ENCODE data around the gene IPO13.
A peak's percentile ranks its signal among the peaks of the same experiment; 100 is the strongest.

Gene IPO13

GRCh38 chr1:43947061-43947873, 517 bp downstream of the IPO13 start:
- no peak for DNase-seq (ENCODE audit: low read depth, low spot score)

GRCh38 chr1:43947874-43948437, 1.2 kb downstream of the IPO13 start:
- peak overlapping the region; percentile 97 for H3K4me3 ChIP-seq (ENCODE audit: low read length)
- no peak for DNase-seq (ENCODE audit: low read depth, low spot score)

More at GRCh38 chr1:43947061-43947873, 517 bp downstream of the IPO13 start:
- peak overlapping the region; percentile 97 for H3K4me3 ChIP-seq (ENCODE audit: low read length)

GRCh38 chr1:43949678-43950077, 2.9 kb downstream of the IPO13 start:
- no peak overlapping the region for H3K4me3 ChIP-seq (ENCODE audit: low read length)
- DNase-seq (ENCODE audit: low read depth, low spot score), result no peak

DNA sequence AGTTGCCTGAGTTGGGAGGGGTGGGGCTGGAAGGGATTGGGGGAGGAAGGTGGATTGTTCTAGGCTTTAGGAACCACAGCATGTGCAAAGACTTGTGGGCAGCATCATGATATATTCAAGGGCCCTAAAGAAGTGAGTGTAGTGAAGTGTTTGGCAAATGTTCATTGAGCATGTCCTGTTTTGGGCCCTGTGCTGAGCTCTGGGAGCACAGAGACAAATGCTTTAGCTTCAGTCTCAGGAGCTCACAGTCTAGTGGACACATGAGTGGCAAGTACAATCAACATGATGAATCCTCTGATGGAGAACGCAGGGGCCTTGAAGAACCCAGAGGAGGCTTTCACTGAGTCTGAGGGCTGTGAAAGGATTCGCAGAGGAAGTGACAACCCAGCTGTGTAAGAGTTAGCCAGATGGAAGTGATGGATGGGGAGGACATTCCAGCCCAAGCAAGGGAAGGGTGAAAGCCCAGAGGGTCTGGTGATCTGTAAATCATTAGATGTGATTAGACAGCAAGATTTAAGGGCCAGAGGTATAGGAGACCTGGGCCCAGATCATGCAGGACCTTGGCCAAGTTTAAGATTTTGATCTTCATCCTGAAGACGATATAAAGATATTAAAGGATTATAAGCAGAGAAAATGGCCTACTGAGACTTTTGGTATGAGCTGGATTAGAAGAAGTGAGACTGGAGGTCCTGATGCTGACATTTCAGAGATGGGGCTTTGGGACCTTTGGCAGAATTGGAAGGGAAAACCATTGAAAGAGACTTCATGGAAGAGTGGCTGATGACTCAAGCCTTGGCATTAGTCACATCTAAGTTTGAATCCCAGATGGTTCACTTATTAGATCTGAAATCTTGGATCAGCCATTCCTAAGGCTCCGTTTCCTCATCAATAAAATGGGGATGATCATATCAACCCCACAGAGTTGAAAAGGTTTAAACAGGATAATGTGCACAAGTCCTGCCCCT, 4.6 kb downstream of the IPO13 start:
- no peak for DNase-seq (ENCODE audit: low read depth, low spot score)
- H3K4me3 ChIP-seq (ENCODE audit: low read length), result no peak overlapping the region

DNA sequence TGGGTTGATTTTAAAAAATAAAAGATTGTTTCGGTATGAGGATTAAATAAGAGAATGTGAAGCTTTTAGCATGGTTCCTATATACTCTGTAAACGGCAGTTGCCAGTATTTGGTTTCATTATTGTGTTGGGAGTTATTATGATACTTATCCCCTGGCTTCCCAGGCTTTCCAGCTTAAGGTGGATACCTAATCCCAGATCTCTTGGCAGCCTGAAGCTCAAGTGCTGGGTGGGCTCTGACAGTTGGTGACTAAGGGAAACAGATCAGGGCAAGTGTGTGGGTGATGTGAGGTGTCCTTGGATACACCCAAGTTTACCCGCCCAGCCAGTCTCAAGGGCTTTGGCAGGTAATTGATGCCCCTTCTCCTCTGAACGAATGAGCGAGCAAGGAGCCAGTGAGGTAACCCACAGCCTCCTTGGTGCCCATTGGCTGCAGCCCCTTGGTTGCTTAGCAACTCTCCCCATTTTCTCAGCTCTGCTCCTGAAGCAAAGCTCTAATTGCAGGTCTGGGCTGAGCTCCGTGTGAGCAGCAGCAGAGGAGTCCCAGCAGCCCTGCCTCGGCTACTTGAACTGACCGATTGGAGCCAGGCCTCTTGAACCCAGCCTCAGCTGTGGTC, 6.1 kb downstream of the IPO13 start:
- no peak overlapping the region for H3K4me3 ChIP-seq (ENCODE audit: low read length)
- no peak for DNase-seq (ENCODE audit: low read depth, low spot score)

- no peak overlapping the region for H3K4me3 ChIP-seq (ENCODE audit: low read length)
- DNase-seq (ENCODE audit: low read depth, low spot score), result no peak
Observed at GRCh38 chr1:43953361-43953760, 6.6 kb downstream of the IPO13 start.

DNA sequence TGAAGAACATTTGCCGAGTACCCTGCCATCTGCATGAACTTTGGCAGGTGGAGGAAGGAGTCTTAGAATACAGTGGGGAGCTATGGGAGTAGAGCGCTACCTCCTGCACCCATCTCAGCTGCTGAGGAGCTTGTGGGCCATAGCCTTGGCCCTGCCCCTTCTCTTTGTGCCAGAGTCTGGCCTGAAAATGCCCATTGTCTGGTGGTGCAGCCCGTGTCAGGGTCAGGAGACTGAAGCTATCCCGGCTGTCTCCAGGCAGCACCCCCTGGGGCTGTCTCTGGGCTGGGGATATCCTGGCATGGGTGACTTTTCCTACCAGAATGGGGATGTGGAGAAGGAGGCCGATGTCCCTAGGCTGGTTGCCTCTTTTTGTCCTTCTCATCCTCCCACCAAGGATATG, 7.3 kb downstream of the IPO13 start:
- DNase-seq (ENCODE audit: low read depth, low spot score), result no peak
- no peak overlapping the region for H3K4me3 ChIP-seq (ENCODE audit: low read length)

DNA sequence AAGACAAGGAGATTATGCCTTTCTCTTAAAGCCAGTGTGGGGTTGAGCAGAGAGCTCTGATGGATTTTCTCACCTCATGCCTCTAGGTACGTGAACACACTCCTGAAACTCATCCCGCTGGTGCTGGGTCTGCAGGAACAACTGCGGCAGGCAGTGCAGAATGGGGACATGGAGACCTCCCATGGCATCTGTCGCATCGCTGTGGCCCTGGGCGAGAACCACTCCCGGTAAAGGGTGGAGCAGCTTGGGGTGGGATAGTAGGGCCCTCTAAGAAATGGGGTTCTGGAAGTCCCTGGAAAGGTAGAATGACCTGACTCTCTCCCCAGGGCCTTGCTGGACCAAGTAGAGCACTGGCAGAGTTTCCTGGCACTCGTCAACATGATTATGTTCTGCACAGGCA, 9.5 kb downstream of the IPO13 start:
- no peak overlapping the region for H3K4me3 ChIP-seq (ENCODE audit: low read length)
- no peak for DNase-seq (ENCODE audit: low read depth, low spot score)

- H3K4me3 ChIP-seq (ENCODE audit: low read length), result no peak overlapping the region
- no peak for DNase-seq (ENCODE audit: low read depth, low spot score)
Observed at GRCh38 chr1:43957407-43958040, 10.8 kb downstream of the IPO13 start.

GRCh38 chr1:43958351-43959255, 11.9 kb downstream of the IPO13 start:
- no peak for DNase-seq (ENCODE audit: low read depth, low spot score)
- no peak overlapping the region for H3K4me3 ChIP-seq (ENCODE audit: low read length)

DNA sequence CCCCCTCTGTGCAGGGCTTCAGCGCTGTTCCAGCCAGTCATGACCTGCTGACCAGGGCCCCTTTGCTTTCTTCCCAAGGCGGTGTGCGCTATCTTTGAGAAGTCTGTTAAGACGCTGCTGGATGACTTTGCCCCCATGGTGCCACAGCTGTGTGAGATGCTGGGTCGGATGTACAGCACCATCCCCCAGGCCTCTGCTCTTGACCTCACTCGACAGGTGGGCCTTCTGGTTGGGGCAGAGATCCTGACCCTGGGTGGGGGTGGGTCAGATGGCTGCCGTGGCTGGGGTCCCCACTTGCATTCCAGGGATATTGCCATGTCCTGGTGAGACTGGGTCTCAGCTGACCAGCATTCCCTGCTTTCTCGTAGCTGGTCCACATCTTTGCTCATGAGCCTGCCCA, 14.0 kb downstream of the IPO13 start:
- no peak overlapping the region for H3K4me3 ChIP-seq (ENCODE audit: low read length)
- no peak for DNase-seq (ENCODE audit: low read depth, low spot score)

DNA sequence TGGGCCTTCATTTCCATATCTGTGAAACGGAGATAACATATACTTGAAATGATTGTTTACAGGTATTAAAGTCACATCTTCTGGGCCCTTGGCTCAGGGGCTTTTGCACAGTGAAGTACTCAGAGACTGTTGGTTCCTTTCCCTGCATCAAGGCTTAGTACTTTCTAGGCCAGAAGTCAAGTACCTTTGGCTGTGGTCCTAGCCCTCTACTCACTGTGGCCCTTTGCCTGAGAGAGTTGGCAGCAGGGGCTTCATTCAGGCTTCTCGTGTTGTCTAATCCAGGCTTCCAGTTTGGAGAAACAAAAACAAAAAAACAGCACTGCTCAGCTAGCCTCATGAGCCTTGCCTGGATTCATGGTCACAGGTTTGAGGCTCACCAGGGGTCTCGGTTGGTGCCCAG, 14.9 kb downstream of the IPO13 start:
- no peak overlapping the region for H3K4me3 ChIP-seq (ENCODE audit: low read length)
- no peak for DNase-seq (ENCODE audit: low read depth, low spot score)

DNA sequence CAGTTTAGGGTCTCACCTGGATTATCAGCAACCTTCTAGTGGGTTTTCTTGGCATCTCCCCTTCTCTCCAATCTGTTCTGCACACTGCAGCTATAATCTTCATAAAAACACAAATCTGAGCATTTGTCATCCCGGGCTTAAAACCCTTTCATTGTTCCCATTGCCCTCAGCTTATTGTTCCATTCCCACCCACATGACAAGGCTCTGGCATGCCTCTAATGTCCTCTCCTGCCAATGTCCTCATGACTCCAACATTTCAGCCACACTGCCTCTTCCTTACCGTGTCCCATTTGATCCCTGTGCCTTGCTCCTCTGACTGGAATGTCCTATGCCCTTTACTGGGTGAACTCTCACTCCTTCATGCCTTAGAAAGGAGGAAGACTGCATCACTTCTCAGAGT, 15.6 kb downstream of the IPO13 start:
- no peak for DNase-seq (ENCODE audit: low read depth, low spot score)
- H3K4me3 ChIP-seq (ENCODE audit: low read length), result no peak overlapping the region

DNA sequence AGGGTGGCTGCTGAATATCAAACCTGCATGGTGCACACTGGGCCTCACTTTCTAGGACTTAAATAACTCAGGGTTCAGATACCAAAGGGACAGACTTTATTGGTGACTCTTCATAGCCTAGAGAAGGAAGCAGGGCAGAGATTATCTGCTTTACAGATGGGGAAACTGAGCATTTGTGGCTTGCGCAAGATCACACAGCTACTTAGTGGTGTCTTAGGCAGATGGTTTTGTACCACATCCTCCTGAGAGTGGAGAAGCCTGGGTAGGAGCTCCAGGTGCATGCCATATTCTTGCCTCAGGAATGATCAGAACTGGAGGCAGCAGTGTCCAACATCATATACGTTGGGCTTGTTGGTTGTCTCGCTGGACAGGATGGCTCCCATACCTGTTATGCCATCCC, 16.3 kb downstream of the IPO13 start:
- peak; percentile 85 for DNase-seq (ENCODE audit: low read depth, low spot score)
- H3K4me3 ChIP-seq (ENCODE audit: low read length), result no peak overlapping the region

- H3K4me3 ChIP-seq (ENCODE audit: low read length), result no peak overlapping the region
- no peak for DNase-seq (ENCODE audit: low read depth, low spot score)
Observed at GRCh38 chr1:43963890-43964289, 17.1 kb downstream of the IPO13 start.

DNA sequence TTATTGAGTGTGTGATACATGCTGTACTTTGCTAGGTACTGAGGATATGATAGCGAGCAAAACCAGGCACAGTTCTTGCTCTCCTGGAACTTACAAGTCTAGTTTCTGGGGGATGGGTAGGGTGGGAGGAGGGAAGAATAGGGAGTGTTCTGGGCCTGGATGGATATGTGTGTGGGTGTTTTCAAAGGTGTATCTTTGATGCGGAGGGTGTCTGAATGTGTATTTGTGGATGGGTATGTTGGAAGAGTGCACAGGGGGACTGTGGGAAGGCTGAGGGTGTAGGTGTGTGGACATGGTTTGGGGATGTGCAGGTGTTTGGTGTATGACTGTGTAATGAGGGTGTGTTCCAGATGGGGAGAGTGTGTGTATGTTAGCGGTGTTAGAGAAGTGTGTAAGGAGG, 18.6 kb downstream of the IPO13 start:
- DNase-seq (ENCODE audit: low read depth, low spot score), result no peak

DNA sequence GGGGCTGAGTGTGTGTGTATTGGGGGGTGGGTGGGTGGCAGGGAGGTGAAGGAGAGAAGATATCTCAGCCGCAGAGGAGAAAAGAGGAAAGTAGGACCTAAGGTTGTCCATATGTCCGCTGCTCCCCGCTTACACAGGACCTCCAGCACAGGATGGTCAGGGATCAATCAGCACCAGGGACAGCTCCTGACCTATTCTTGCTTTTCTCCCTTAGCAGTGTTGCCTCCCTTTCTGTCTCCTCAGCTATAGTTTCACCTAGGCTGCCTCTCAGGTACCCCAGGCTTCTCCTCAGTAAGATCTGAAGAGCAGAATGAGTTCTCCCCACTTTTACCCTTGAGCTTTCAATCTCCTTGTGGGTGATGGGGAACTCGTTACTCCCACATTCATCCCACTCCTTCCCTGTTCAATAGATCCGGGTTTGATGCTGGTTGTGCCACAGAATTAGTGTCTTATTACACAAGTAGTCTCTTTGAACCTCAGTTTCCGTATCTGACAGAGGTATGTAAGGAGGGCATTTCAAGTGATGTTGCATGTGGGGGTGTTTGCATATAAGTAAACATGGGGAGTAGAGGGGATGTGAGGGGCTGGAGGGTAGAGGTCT, 21.7 kb downstream of the IPO13 start:
- H3K4me3 ChIP-seq (ENCODE audit: low read length), result no peak overlapping the region
- no peak for DNase-seq (ENCODE audit: low read depth, low spot score)

More for the DNA sequence above, 18.6 kb downstream of the IPO13 start:
- no peak overlapping the region for H3K4me3 ChIP-seq (ENCODE audit: low read length)

DNA sequence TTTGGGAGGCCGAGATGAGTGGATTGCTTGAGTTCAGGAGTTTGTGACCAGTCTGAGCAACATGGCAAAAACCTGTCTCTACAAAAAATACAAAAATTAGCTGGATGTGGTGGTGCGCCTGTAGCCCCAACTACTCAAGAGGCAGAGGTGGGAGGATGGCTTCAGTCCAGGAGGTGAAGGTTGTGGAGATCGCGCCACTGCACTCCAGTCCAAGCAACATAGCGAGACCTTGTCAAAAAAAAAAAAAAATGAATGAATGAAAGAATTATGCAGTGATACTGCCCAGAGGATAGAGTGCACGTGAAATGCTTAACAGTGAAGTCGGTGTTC, 22.6 kb downstream of the IPO13 start:
- no peak for DNase-seq (ENCODE audit: low read depth, low spot score)
- peak overlapping the region; percentile 96 for H3K4me3 ChIP-seq (ENCODE audit: low read length)
